Lower lobe of right lung (tissue), 2 donors: ENCODE data around the gene TRIM52. TPM values are rescaled to one million over a fixed set of nuclear protein-coding genes. Genes with fewer than 3 reads are reported as not detected.

Source experiments
- ATAC-seq, 2 donors: fragments of 200-7000 bp; cut with Tn5 transposase; one replicate each; pipeline ENCODE4 v1.9.1; 2020 to 2022; ENCODE audit warnings: mild to moderate bottlenecking in 2 of 2, moderate library complexity in 2 of 2
- DNase-seq: peaks from one replicate; pipeline ENCODE4 v3.0.0-alpha.2; 2020
- H3K27ac ChIP-seq: fragments of 200-600 bp; one replicate; pipeline ENCODE4 v1.8.0; 2022
- H3K27me3 ChIP-seq: fragments of 200-600 bp; one replicate; pipeline ENCODE4 v1.8.0; 2022; ENCODE audit warnings: low read depth
- H3K36me3 ChIP-seq: fragments of 200-600 bp; one replicate; pipeline ENCODE4 v1.8.0; 2022; ENCODE audit warnings: mild to moderate bottlenecking
- H3K4me1 ChIP-seq: fragments of 200-600 bp; one replicate; pipeline ENCODE4 v1.8.0; 2022
- H3K4me3 ChIP-seq: fragments of 200-600 bp; one replicate; pipeline ENCODE4 v1.8.0; 2022; ENCODE audit warnings: mild to moderate bottlenecking
- H3K9me3 ChIP-seq: fragments of 200-600 bp; one replicate; pipeline ENCODE4 v1.8.0; 2022
- CTCF ChIP-seq: fragments of 200-600 bp; IDR thresholded peaks from one replicate; pipeline ENCODE4 v1.8.0; 2022; ENCODE audit warnings: antibody characterized with exemption, mild to moderate bottlenecking
- intact Hi-C: fragments of 100-400 bp; cut with DNase I; formaldehyde crosslinking; loops from one replicate; pipeline ENCODE4 v1.11.0; 2022
- total RNA-seq: library from RNA; stranded (reverse); fragmentation: NEBNext Ultra II Directional; extraction: Animal tissue kit (Norgen Biotek cat#: 25700); gene quantifications from one replicate; pipeline ENCODE4 v1.2.1, GENCODE V29; 2021
- donor health status: DM: no; HTN: yes; CAD: no; lungs with severe emphysema.

The TRIM52 gene
- total RNA-seq, 1 donor from 2014 or later: 20.8 TPM

- H3K27ac ChIP-seq: peak overlapping the region; percentile 97
- DNase-seq (peak; percentile 83), ATAC-seq (peak; percentile 3 to 8)
- no peaks in the 10 kb centered on the region for H3K27me3 ChIP-seq
- no peak for TF ChIP-seq CTCF
- peaks cover 12% of the 10 kb centered on the region for H3K36me3 ChIP-seq
- no peaks in the 10 kb centered on the region for H3K9me3 ChIP-seq
- peaks cover 35% of the 10 kb centered on the region for H3K4me1 ChIP-seq
- intact Hi-C loops: no loop called here
- H3K4me3 ChIP-seq: peak overlapping the region; percentile 84
Observed at GRCh38 chr5:181223729-181224389, 37.1 kb downstream of the TRIM52 start.

GRCh38 chr5:181223058-181223728, 37.8 kb downstream of the TRIM52 start, which contains the start of gene TRIM41:
Gene TRIM41 (plus strand): TSS chr5:181223281. CDS start chr5:181224000, 719 bp downstream.
- intact Hi-C loops: no loop called here
- H3K36me3 ChIP-seq: peaks cover 12% of the 10 kb centered on the region
- TF ChIP-seq CTCF: peak; percentile 22
- H3K4me3 ChIP-seq: peak within 1 kb of the TSS; percentile 84
- H3K4me1 ChIP-seq: peaks cover 41% of the 10 kb centered on the region
- H3K27me3 ChIP-seq: no peaks in the 10 kb centered on the region
- no peaks in the 10 kb centered on the region for H3K9me3 ChIP-seq
- DNase-seq: peak; percentile 99
- peak; percentile 90 to 93 for ATAC-seq
- peak within 1 kb of the TSS; percentile 97 for H3K27ac ChIP-seq

GRCh38 chr5:181222630-181223057, 38.3 kb downstream of the TRIM52 start:
- intact Hi-C loops: no loop called here
- Histone ChIP-seq H3K36me3 (peaks cover 12% of the 10 kb centered on the region), H3K27ac (peak overlapping the region; percentile 97), H3K4me3 (peak overlapping the region; percentile 84), H3K27me3 (no peaks in the 10 kb centered on the region), H3K4me1 (peaks cover 45% of the 10 kb centered on the region), H3K9me3 (no peaks in the 10 kb centered on the region)
- no peak for TF ChIP-seq CTCF
- ATAC-seq: peak; percentile 5 to 23
- DNase-seq: no peak

- TF ChIP-seq CTCF: no peak
- ATAC-seq (peak; percentile 78 to 80), DNase-seq (peak; percentile 91)
- H3K4me1 ChIP-seq: peaks cover 52% of the 10 kb centered on the region
- peaks cover 6% of the 10 kb centered on the region for H3K36me3 ChIP-seq
- intact Hi-C loops: no loop called here
- H3K4me3 ChIP-seq: peak overlapping the region; percentile 84
- H3K27ac ChIP-seq: peak overlapping the region; percentile 97
- no peaks in the 10 kb centered on the region for H3K9me3 ChIP-seq
- no peaks in the 10 kb centered on the region for H3K27me3 ChIP-seq
Observed at GRCh38 chr5:181221792-181222629, 38.9 kb downstream of the TRIM52 start.

GRCh38 chr5:181221105-181221791, 39.7 kb downstream of the TRIM52 start:
- Histone ChIP-seq H3K27ac (peak overlapping the region; percentile 97), H3K4me3 (peak overlapping the region; percentile 84), H3K36me3 (no peaks in the 10 kb centered on the region), H3K27me3 (no peaks in the 10 kb centered on the region), H3K4me1 (peaks cover 58% of the 10 kb centered on the region), H3K9me3 (no peaks in the 10 kb centered on the region)
- intact Hi-C loops: no loop called here
- ATAC-seq (no peak), DNase-seq (no peak)
- TF ChIP-seq CTCF: no peak
